Fibroblast of lung (primary cell): ENCODE measurements around the gene RHOB. TPM values are rescaled to one million over a fixed set of nuclear protein-coding genes. Genes with fewer than 3 reads are reported as not detected.

ENCODE experiments used
- DNase-seq, 2 donors: peaks; one replicate each; pipeline versions ENCODE4 v3.0.0 to v3.0.0-alpha.2; 2010; ENCODE audit warnings: low read depth in 2 of 2
- H2AFZ ChIP-seq: 2 replicates; pipeline ENCODE4 v1.5.1; 2012; ENCODE audit warnings: low read length, control low read depth, inconsistent platforms
- H3K27ac ChIP-seq: 2 replicates; pipeline ENCODE4 v1.5.1; 2011; ENCODE audit warnings: low read length, control low read depth; ENCODE audit not compliant: insufficient read depth
- H3K27me3 ChIP-seq: 2 replicates; pipeline ENCODE4 v1.5.1; 2011; ENCODE audit warnings: mild to moderate bottlenecking, low read length; ENCODE audit not compliant: control insufficient read depth, insufficient read depth
- H3K36me3 ChIP-seq: 2 replicates; pipeline ENCODE4 v1.5.1; 2011; ENCODE audit warnings: low read length; ENCODE audit not compliant: control insufficient read depth, insufficient read depth
- H3K4me1 ChIP-seq: 2 replicates; pipeline ENCODE4 v1.5.1; 2011; ENCODE audit warnings: low read length; ENCODE audit not compliant: control insufficient read depth, insufficient read depth; ENCODE audit errors: extremely low read depth
- H3K4me2 ChIP-seq: 2 replicates; pipeline ENCODE4 v1.5.1; 2011; ENCODE audit warnings: low read length, control low read depth; ENCODE audit not compliant: insufficient read depth; ENCODE audit errors: extremely low read depth
- H3K4me3 ChIP-seq, 4 experiments: fragments of 200-600 bp in 1 of 4; sonication (generic) in 1 of 4; replicated peaks in 1 of 4; 2 replicates each; pipeline ENCODE4 v1.5.1; 2011 to 2016; ENCODE audit warnings: low read length in 4 of 4, low read depth in 3 of 4, mild to moderate bottlenecking in 3 of 4, control low read depth in 2 of 4, inconsistent platforms in 1 of 4, mixed read lengths in 1 of 4; ENCODE audit not compliant: insufficient read depth in 1 of 4; ENCODE audit errors: control extremely low read depth in 1 of 4
- H3K79me2 ChIP-seq: 2 replicates; pipeline ENCODE4 v1.5.1; 2012; ENCODE audit warnings: mild to moderate bottlenecking, low read length, inconsistent platforms; ENCODE audit not compliant: control insufficient read depth, insufficient read depth
- H3K9ac ChIP-seq: 2 replicates; pipeline ENCODE4 v1.5.1; 2011; ENCODE audit warnings: mild to moderate bottlenecking, low read length, control low read depth; ENCODE audit not compliant: insufficient read depth
- H3K9me3 ChIP-seq: 2 replicates; pipeline ENCODE4 v1.5.1; 2012; ENCODE audit warnings: low read depth, low read length; ENCODE audit not compliant: control insufficient read depth, insufficient read depth
- H4K20me1 ChIP-seq: 2 replicates; pipeline ENCODE4 v1.5.1; 2011; ENCODE audit warnings: low read length; ENCODE audit not compliant: control insufficient read depth, insufficient read depth; ENCODE audit errors: extremely low read depth
- EZH2 ChIP-seq: IDR thresholded peaks from 2 replicates; pipeline ENCODE4 v1.5.1; 2012; ENCODE audit warnings: low read length, control low read depth, mild to moderate bottlenecking; ENCODE audit errors: missing control alignments
- polyA plus RNA-seq, 2 donors: library from polyadenylated mRNA; depleted of rRNA in 1 of 2; stranded (reverse) in 1 of 2; unstranded in 1 of 2; fragments of >200 nt; gene quantifications; 2 replicates each; pipeline ENCODE4 v1.2.1, GENCODE V29; 2011 to 2012; ENCODE audit warnings: missing spikeins in 1 of 2
- total RNA-seq: library from RNA; depleted of rRNA; stranded (reverse); fragments of >200 nt; gene quantifications from 2 replicates; pipeline ENCODE4 v1.2.1, GENCODE V29; 2014
- TF ChIP-seq, protein P1 (sequence below), 2 donors: IDR thresholded peaks in 1 of 2; conservative IDR thresholded peaks in 1 of 2; 1 replicate in 1 of 2; 2 replicates in 1 of 2; pipeline ENCODE4 v1.5.1; 2011 to 2012; ENCODE audit warnings: low read length in 2 of 2, control low read depth in 1 of 2, inconsistent platforms in 1 of 2, low read depth in 1 of 2, mild to moderate bottlenecking in 1 of 2

The RHOB gene
- total and polyA plus RNA-seq, 2 donors (not counting 1 experiment from before 2014, with no cell fraction given), result 113 to 171 TPM

DNA sequence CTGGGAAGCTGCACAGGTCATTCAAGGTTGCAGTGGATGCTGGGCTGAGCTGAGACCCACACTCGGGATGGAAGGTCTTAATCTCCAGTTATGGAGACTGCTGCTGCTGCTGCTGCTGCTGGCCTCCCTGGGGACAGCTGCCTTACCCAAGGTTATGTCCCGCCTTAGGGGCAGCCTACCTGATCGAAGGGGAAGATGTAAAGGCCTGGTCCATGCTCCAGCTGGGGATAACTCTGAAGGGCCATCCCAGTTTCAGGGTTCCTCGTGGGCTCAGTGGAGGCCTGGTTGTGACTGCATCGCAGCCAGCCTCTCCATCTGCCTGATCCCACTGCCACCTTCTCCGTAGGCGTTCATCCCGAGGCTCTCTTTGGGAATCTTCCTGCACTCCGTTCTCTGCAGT, 33.0 kb downstream of the RHOB start:
- H3K9me3 ChIP-seq, result no peaks in the 10 kb centered on the region
- DNase-seq, result no peak
- H3K9ac ChIP-seq, result no peak overlapping the region
- H2AFZ ChIP-seq, result no peak overlapping the region
- H3K27ac ChIP-seq, result no peak overlapping the region
- no peaks in the 10 kb centered on the region for H3K4me1 ChIP-seq
- H3K27me3 ChIP-seq, result peaks cover 9% of the 10 kb centered on the region
- no peak overlapping the region for H3K4me2 ChIP-seq
- TF ChIP-seq, protein P1, sequence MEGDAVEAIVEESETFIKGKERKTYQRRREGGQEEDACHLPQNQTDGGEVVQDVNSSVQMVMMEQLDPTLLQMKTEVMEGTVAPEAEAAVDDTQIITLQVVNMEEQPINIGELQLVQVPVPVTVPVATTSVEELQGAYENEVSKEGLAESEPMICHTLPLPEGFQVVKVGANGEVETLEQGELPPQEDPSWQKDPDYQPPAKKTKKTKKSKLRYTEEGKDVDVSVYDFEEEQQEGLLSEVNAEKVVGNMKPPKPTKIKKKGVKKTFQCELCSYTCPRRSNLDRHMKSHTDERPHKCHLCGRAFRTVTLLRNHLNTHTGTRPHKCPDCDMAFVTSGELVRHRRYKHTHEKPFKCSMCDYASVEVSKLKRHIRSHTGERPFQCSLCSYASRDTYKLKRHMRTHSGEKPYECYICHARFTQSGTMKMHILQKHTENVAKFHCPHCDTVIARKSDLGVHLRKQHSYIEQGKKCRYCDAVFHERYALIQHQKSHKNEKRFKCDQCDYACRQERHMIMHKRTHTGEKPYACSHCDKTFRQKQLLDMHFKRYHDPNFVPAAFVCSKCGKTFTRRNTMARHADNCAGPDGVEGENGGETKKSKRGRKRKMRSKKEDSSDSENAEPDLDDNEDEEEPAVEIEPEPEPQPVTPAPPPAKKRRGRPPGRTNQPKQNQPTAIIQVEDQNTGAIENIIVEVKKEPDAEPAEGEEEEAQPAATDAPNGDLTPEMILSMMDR (conservative IDR thresholded peaks at IDR 0.05 in 1 of 2, IDR thresholded peaks at IDR 0.05 in 1 of 2; ENCODE audit: low read depth in 1 of 2, low read length in 2 of 2), result no peak
- no peak for TF ChIP-seq EZH2
- no peak overlapping the region for H3K4me3 ChIP-seq
- no peaks in the 10 kb centered on the region for H4K20me1 ChIP-seq
- no peaks in the 10 kb centered on the region for H3K79me2 ChIP-seq
- H3K36me3 ChIP-seq, result no peaks in the 10 kb centered on the region

DNA sequence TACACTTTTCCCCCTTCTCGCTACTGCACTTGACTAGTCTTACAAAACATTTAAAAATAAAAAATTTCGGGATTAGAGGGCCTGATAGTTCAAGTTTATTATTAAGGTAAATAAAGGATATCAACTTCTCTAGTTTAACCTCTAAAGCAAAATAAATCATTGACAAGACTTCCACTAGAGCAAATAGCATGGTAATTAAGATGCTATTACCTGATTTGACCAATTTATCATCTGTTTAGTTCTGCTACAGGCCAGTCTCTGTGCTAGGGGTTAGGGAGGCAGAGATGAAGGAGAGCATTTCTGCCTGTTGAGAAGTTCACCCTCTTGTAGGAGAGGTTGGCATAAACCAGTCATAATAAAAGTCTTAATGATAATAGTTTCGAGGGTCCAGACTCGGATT, 34.0 kb downstream of the RHOB start:
- no peak overlapping the region for H3K4me3 ChIP-seq
- H3K9me3 ChIP-seq, result no peaks in the 10 kb centered on the region
- no peaks in the 10 kb centered on the region for H3K36me3 ChIP-seq
- no peaks in the 10 kb centered on the region for H3K79me2 ChIP-seq
- no peaks in the 10 kb centered on the region for H4K20me1 ChIP-seq
- H3K27ac ChIP-seq, result no peak overlapping the region
- H3K27me3 ChIP-seq, result peaks cover 15% of the 10 kb centered on the region
- no peak for TF ChIP-seq EZH2
- TF ChIP-seq, protein P1 (conservative IDR thresholded peaks at IDR 0.05 in 1 of 2, IDR thresholded peaks at IDR 0.05 in 1 of 2; ENCODE audit: low read depth in 1 of 2, low read length in 2 of 2), result no peak
- no peak for DNase-seq
- no peak overlapping the region for H3K9ac ChIP-seq
- no peak overlapping the region for H3K4me2 ChIP-seq
- no peaks in the 10 kb centered on the region for H3K4me1 ChIP-seq
- H2AFZ ChIP-seq, result no peak overlapping the region

DNA sequence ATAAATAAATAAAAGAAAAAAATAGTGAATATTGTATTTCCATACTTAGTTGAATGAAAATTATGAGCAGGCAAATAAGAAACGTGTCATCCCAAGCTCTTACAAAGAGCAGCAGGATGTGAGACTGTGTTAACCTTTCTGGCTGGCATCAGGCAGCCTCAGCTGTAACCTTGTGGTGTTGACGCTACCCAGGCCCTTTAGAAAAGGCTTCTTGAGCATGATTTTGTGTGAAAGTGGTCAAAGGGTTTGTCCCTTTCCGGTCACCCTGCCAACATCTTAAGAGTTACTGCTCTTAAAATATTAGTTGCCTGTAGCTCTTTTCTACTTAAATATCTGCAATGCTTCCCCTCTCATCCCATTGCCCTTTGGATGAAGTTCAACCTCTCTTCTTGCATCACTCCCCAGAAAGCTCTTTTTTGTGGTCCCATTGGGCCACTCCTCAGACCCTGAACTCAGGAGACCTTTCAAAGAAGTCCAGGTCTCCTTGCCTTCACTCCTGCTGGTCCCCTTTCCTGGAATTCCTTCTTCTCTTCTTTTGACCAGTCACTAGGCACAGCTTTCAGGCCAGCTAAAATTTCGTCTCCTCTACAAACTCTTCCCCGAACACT, 35.0 kb downstream of the RHOB start:
- H4K20me1 ChIP-seq, result no peaks in the 10 kb centered on the region

More for the DNA sequence above, 35.0 kb downstream of the RHOB start:
- Histone ChIP-seq H2AFZ (no peak overlapping the region), H3K4me1 (no peaks in the 10 kb centered on the region), H3K27ac (no peak overlapping the region), H3K4me2 (no peak overlapping the region), H3K36me3 (no peaks in the 10 kb centered on the region), H3K9ac (no peak overlapping the region), H3K79me2 (no peaks in the 10 kb centered on the region), H3K27me3 (peaks cover 15% of the 10 kb centered on the region), H3K9me3 (no peaks in the 10 kb centered on the region), H3K4me3 (no peak overlapping the region)
- TF ChIP-seq, protein P1 (conservative IDR thresholded peaks at IDR 0.05 in 1 of 2, IDR thresholded peaks at IDR 0.05 in 1 of 2; ENCODE audit: low read depth in 1 of 2, low read length in 2 of 2), result no peak
- no peak for TF ChIP-seq EZH2
- DNase-seq, result no peak
